Measurements from ENCODE around the gene GSK3B.
"Not testable (repeated sequence)": the region's sequence is repeated elsewhere in the genome, so short reads cannot be mapped to it uniquely, and the experiment has no call there.

The GSK3B gene

GRCh38 chr3:120052677-120053076, 41.6 kb downstream of the GSK3B start:
- DNase-seq (ENCODE audit: low spot score) = no peak

GRCh38 chr3:120052225-120052624, 42.0 kb downstream of the GSK3B start:
- DNase-seq (ENCODE audit: low spot score) = no peak

GRCh38 chr3:120051570-120051969, 42.7 kb downstream of the GSK3B start:
- DNase-seq (ENCODE audit: low spot score) = not testable (repeated sequence)

- no peak for DNase-seq (ENCODE audit: low spot score)
Measured at GRCh38 chr3:120049881-120050539, 44.2 kb downstream of the GSK3B start.

GRCh38 chr3:120049072-120049471, 45.2 kb downstream of the GSK3B start:
- no peak for DNase-seq (ENCODE audit: low spot score)

- no peak for DNase-seq (ENCODE audit: low spot score)
Measured at GRCh38 chr3:120048355-120049041, 45.7 kb downstream of the GSK3B start.

GRCh38 chr3:120047686-120048085, 46.6 kb downstream of the GSK3B start:
- DNase-seq (ENCODE audit: low spot score) = no peak

GRCh38 chr3:120040813-120041377, 53.4 kb downstream of the GSK3B start:
- no peak for DNase-seq (ENCODE audit: low spot score)

GRCh38 chr3:120039642-120040610, 54.3 kb downstream of the GSK3B start:
- no peak for DNase-seq (ENCODE audit: low spot score)

GRCh38 chr3:120033596-120033995, 60.7 kb downstream of the GSK3B start:
- no peak for DNase-seq (ENCODE audit: low spot score)

- no peak for DNase-seq (ENCODE audit: low spot score)
Measured at GRCh38 chr3:120031561-120031960, 62.7 kb downstream of the GSK3B start.

GRCh38 chr3:120029749-120030148, 64.5 kb downstream of the GSK3B start:
- no peak for DNase-seq (ENCODE audit: low spot score)

- DNase-seq (ENCODE audit: low spot score) = no peak
Measured at GRCh38 chr3:120028271-120029047, 65.8 kb downstream of the GSK3B start.

- DNase-seq (ENCODE audit: low spot score) = no peak
Measured at GRCh38 chr3:120027226-120027625, 67.0 kb downstream of the GSK3B start.

GRCh38 chr3:120025520-120025919, 68.7 kb downstream of the GSK3B start:
- no peak for DNase-seq (ENCODE audit: low spot score)

GRCh38 chr3:120024103-120024502, 70.1 kb downstream of the GSK3B start:
- no peak for DNase-seq (ENCODE audit: low spot score)

- no peak for DNase-seq (ENCODE audit: low spot score)
Measured at GRCh38 chr3:120022729-120023128, 71.5 kb downstream of the GSK3B start.

GRCh38 chr3:120021523-120021922, 72.7 kb downstream of the GSK3B start:
- no peak for DNase-seq (ENCODE audit: low spot score)

GRCh38 chr3:120018299-120018698, 75.9 kb downstream of the GSK3B start:
- DNase-seq (ENCODE audit: low spot score) = no peak

- DNase-seq (ENCODE audit: low spot score) = no peak
Measured at GRCh38 chr3:120017692-120018091, 76.6 kb downstream of the GSK3B start.

- no peak for DNase-seq (ENCODE audit: low spot score)
Measured at GRCh38 chr3:120013481-120013880, 80.8 kb downstream of the GSK3B start.
